Measurements from ENCODE around the gene LIME1.

LIME1 gene

GRCh38 chr20:63737695-63737944, 1.2 kb downstream of the LIME1 start:
- Histone ChIP-seq H2AFZ (ENCODE audit: low read length) (no peak overlapping the region), H3K14ac (ENCODE audit: low read length) (no peak overlapping the region)

GRCh38 chr20:63737945-63738686, 1.7 kb downstream of the LIME1 start:
- Histone ChIP-seq H2AFZ (ENCODE audit: low read length) (no peak overlapping the region), H4K91ac (ENCODE audit: low read depth, low read length, poor library complexity) (no peak overlapping the region), H3K4me3 (ENCODE audit: low read length in 2 of 2) (peak overlapping the region in 1 of 2 donors; percentile 68), H3K36me3 (replicated peaks in 1 of 2; ENCODE audit: control insufficient read depth in 2 of 2, insufficient read depth in 2 of 2, low read length in 2 of 2) (peaks cover 32 to 57% of the 10 kb centered on the region in 2 donors), H2BK120ac (ENCODE audit: low read depth, low read length) (no peak overlapping the region), H2BK12ac (ENCODE audit: low read length) (peak overlapping the region; percentile 30), H2BK5ac (ENCODE audit: low read length) (peak overlapping the region; percentile 44), H3K4me1 (ENCODE audit: control insufficient read depth in 2 of 2, insufficient read depth in 1 of 2, low read depth in 1 of 2, low read length in 2 of 2) (peaks cover 10 to 20% of the 10 kb centered on the region in 2 donors), H3K14ac (ENCODE audit: low read length) (peak overlapping the region; percentile 63), H2AK5ac (ENCODE audit: low read depth, low read length) (peak overlapping the region; percentile 88), H3K4me2 (ENCODE audit: insufficient read depth, low read length, poor library complexity, severe bottlenecking) (peak overlapping the region; percentile 97), H3K9me3 (replicated peaks in 1 of 2; ENCODE audit: control insufficient read depth in 2 of 2, insufficient read depth in 1 of 2, low read depth in 1 of 2, low read length in 2 of 2) (no peaks in the 10 kb centered on the region), H3K27ac (replicated peaks; ENCODE audit: low read length) (no peak overlapping the region), H3K9ac (ENCODE audit: low read depth, low read length, poor library complexity) (peak overlapping the region; percentile 94), H3K4ac (ENCODE audit: low read length) (no peak overlapping the region), H3K18ac (ENCODE audit: low read length) (peak overlapping the region; percentile 92), H3K79me1 (ENCODE audit: low read depth, low read length) (peaks cover 25% of the 10 kb centered on the region), H3K23ac (ENCODE audit: low read depth, low read length, poor library complexity) (peak overlapping the region; percentile 85), H2BK15ac (ENCODE audit: low read length) (peak overlapping the region; percentile 81), H4K8ac (ENCODE audit: low read depth, low read length) (no peak overlapping the region), H3K27me3 (ENCODE audit: control insufficient read depth in 3 of 3, insufficient read depth in 3 of 3, low read depth in 1 of 3, low read length in 3 of 3) (no peaks in the 10 kb centered on the region)
- WGBS, 2 donors (ENCODE audit: extremely low coverage in 2 of 2, insufficient read length in 2 of 2, insufficient replicate concordance in 1 of 2), result no CpG with 5 or more reads among the region's 43 CpGs
- DNase-seq (ENCODE audit: low spot score), result no peak

More at GRCh38 chr20:63737695-63737944, 1.2 kb downstream of the LIME1 start:
- H4K91ac ChIP-seq (ENCODE audit: low read depth, low read length, poor library complexity), result no peak overlapping the region
- WGBS, 2 donors (ENCODE audit: extremely low coverage in 2 of 2, insufficient read length in 2 of 2, insufficient replicate concordance in 1 of 2), result no CpG with 5 or more reads among the region's 26 CpGs
- no peak overlapping the region for H3K4ac ChIP-seq (ENCODE audit: low read length)
- H3K27ac ChIP-seq (replicated peaks; ENCODE audit: low read length), result no peak overlapping the region
- H2AK5ac ChIP-seq (ENCODE audit: low read depth, low read length), result peak overlapping the region; percentile 88
- H3K36me3 ChIP-seq (replicated peaks in 1 of 2; ENCODE audit: control insufficient read depth in 2 of 2, insufficient read depth in 2 of 2, low read length in 2 of 2), result peaks cover 30 to 53% of the 10 kb centered on the region in 2 donors
- H3K23ac ChIP-seq (ENCODE audit: low read depth, low read length, poor library complexity), result peak overlapping the region; percentile 83
- no peak overlapping the region for H2BK15ac ChIP-seq (ENCODE audit: low read length)
- H2BK12ac ChIP-seq (ENCODE audit: low read length), result no peak overlapping the region
- no peaks in the 10 kb centered on the region for H3K9me3 ChIP-seq (replicated peaks in 1 of 2; ENCODE audit: control insufficient read depth in 2 of 2, insufficient read depth in 1 of 2, low read depth in 1 of 2, low read length in 2 of 2)
- H3K79me1 ChIP-seq (ENCODE audit: low read depth, low read length), result peaks cover 30% of the 10 kb centered on the region
- H3K4me2 ChIP-seq (ENCODE audit: insufficient read depth, low read length, poor library complexity, severe bottlenecking), result peak overlapping the region; percentile 97
- peaks cover 10 to 20% of the 10 kb centered on the region in 2 donors for H3K4me1 ChIP-seq (ENCODE audit: control insufficient read depth in 2 of 2, insufficient read depth in 1 of 2, low read depth in 1 of 2, low read length in 2 of 2)
- H3K9ac ChIP-seq (ENCODE audit: low read depth, low read length, poor library complexity), result peak overlapping the region; percentile 94
- H2BK5ac ChIP-seq (ENCODE audit: low read length), result no peak overlapping the region
- H3K18ac ChIP-seq (ENCODE audit: low read length), result peak overlapping the region; percentile 92
- H4K8ac ChIP-seq (ENCODE audit: low read depth, low read length), result no peak overlapping the region
- H3K4me3 ChIP-seq (ENCODE audit: low read length in 2 of 2), result peak overlapping the region in 1 of 2 donors; percentile 68
- H3K27me3 ChIP-seq (ENCODE audit: control insufficient read depth in 3 of 3, insufficient read depth in 3 of 3, low read depth in 1 of 3, low read length in 3 of 3), result no peaks in the 10 kb centered on the region
- no peak overlapping the region for H2BK120ac ChIP-seq (ENCODE audit: low read depth, low read length)
- DNase-seq (ENCODE audit: low spot score), result no peak

- Histone ChIP-seq H2BK120ac (ENCODE audit: low read depth, low read length) (no peak overlapping the region), H2BK5ac (ENCODE audit: low read length) (peak overlapping the region; percentile 44), H2AFZ (ENCODE audit: low read length) (peak overlapping the region; percentile 91), H3K14ac (ENCODE audit: low read length) (no peak overlapping the region), H3K36me3 (replicated peaks in 1 of 2; ENCODE audit: control insufficient read depth in 2 of 2, insufficient read depth in 2 of 2, low read length in 2 of 2) (peaks cover 31 to 57% of the 10 kb centered on the region in 2 donors), H2BK12ac (ENCODE audit: low read length) (peak overlapping the region; percentile 30), H4K91ac (ENCODE audit: low read depth, low read length, poor library complexity) (no peak overlapping the region), H3K9ac (ENCODE audit: low read depth, low read length, poor library complexity) (peak overlapping the region; percentile 77), H3K9me3 (replicated peaks in 1 of 2; ENCODE audit: control insufficient read depth in 2 of 2, insufficient read depth in 1 of 2, low read depth in 1 of 2, low read length in 2 of 2) (no peaks in the 10 kb centered on the region), H3K27me3 (ENCODE audit: control insufficient read depth in 3 of 3, insufficient read depth in 3 of 3, low read depth in 1 of 3, low read length in 3 of 3) (no peaks in the 10 kb centered on the region), H3K23ac (ENCODE audit: low read depth, low read length, poor library complexity) (peak overlapping the region; percentile 25), H3K4me2 (ENCODE audit: insufficient read depth, low read length, poor library complexity, severe bottlenecking) (peak overlapping the region; percentile 97), H4K8ac (ENCODE audit: low read depth, low read length) (no peak overlapping the region), H3K79me1 (ENCODE audit: low read depth, low read length) (peaks cover 19% of the 10 kb centered on the region), H3K4me1 (ENCODE audit: control insufficient read depth in 2 of 2, insufficient read depth in 1 of 2, low read depth in 1 of 2, low read length in 2 of 2) (peaks cover 10 to 20% of the 10 kb centered on the region in 2 donors), H3K4ac (ENCODE audit: low read length) (no peak overlapping the region), H3K18ac (ENCODE audit: low read length) (peak overlapping the region; percentile 90), H3K27ac (replicated peaks; ENCODE audit: low read length) (peak overlapping the region; percentile 56), H2AK5ac (ENCODE audit: low read depth, low read length) (peak overlapping the region; percentile 88), H3K4me3 (ENCODE audit: low read length in 2 of 2) (peak overlapping the region in 1 of 2 donors; percentile 57), H2BK15ac (ENCODE audit: low read length) (peak overlapping the region; percentile 81)
- no CpG with 5 or more reads among the region's 26 CpGs for WGBS, 2 donors (ENCODE audit: extremely low coverage in 2 of 2, insufficient read length in 2 of 2, insufficient replicate concordance in 1 of 2)
- peak; percentile 70 for DNase-seq (ENCODE audit: low spot score)
Measured at GRCh38 chr20:63738687-63739129, 2.2 kb downstream of the LIME1 start.

All from neuronal stem cell (in vitro differentiated cells).